Neural progenitor cell (in vitro differentiated cells): ENCODE data around the gene CDH13. TPM values are rescaled to one million over a fixed set of nuclear protein-coding genes. Genes with fewer than 3 reads are reported as not detected.

Experiments
- DNase-seq: peaks from one replicate; pipeline ENCODE4 v3.0.0-alpha.2; 2016; ENCODE audit warnings: low spot score
- H2AFZ ChIP-seq: fragments of 200-600 bp; sonication (generic); replicated peaks from 2 replicates; pipeline ENCODE4 v1.6.1; 2016; ENCODE audit warnings: antibody characterized with exemption
- H3F3A ChIP-seq: fragments of 200-600 bp; sonication (generic); 2 replicates; pipeline ENCODE4 v1.6.1; 2016; ENCODE audit warnings: antibody characterized with exemption, low read depth
- H3K27ac ChIP-seq: fragments of 200-600 bp; sonication (generic); 2 replicates; pipeline ENCODE4 v1.5.1; 2016; ENCODE audit warnings: mild to moderate bottlenecking
- H3K27me3 ChIP-seq: fragments of 200-600 bp; sonication (generic); 2 replicates; pipeline ENCODE4 v1.6.1; 2016; ENCODE audit warnings: mild to moderate bottlenecking, moderate library complexity
- H3K36me3 ChIP-seq: fragments of 200-600 bp; sonication (generic); 2 replicates; pipeline ENCODE4 v1.5.1; 2016
- H3K4me1 ChIP-seq: fragments of 200-600 bp; sonication (generic); 2 replicates; pipeline ENCODE4 v1.6.1; 2016; ENCODE audit warnings: mixed run types
- H3K4me2 ChIP-seq: fragments of 200-600 bp; sonication (generic); 2 replicates; pipeline ENCODE4 v1.6.1; 2016
- H3K4me3 ChIP-seq: fragments of 200-600 bp; sonication (generic); 2 replicates; pipeline ENCODE4 v1.5.1; 2016
- H3K79me2 ChIP-seq: fragments of 200-600 bp; sonication (generic); 2 replicates; pipeline ENCODE4 v1.6.1; 2016; ENCODE audit warnings: low read depth
- H3K9ac ChIP-seq: fragments of 200-600 bp; sonication (generic); 2 replicates; pipeline ENCODE4 v1.6.1; 2016
- H3K9me3 ChIP-seq: fragments of 200-600 bp; sonication (generic); 2 replicates; pipeline ENCODE4 v1.5.1; 2016; ENCODE audit warnings: low read depth
- H4K20me1 ChIP-seq: fragments of 200-600 bp; sonication (generic); 2 replicates; pipeline ENCODE4 v1.6.1; 2016; ENCODE audit warnings: low read depth
- H3K27ac Mint-ChIP-seq: 3 replicates; pipeline ENCODE4 v1.8.0; 2021; ENCODE audit warnings: mixed read lengths
- H3K27me3 Mint-ChIP-seq: 2 replicates; pipeline ENCODE4 v1.8.0; 2022; ENCODE audit warnings: low read depth, mild to moderate bottlenecking, inconsistent platforms, moderate library complexity, mixed read lengths; ENCODE audit not compliant: insufficient read depth
- H3K36me3 Mint-ChIP-seq: 3 replicates; pipeline ENCODE4 v1.8.0; 2021; ENCODE audit warnings: mixed read lengths
- H3K4me1 Mint-ChIP-seq: 3 replicates; pipeline ENCODE4 v1.8.0; 2021; ENCODE audit warnings: mixed read lengths
- H3K4me3 Mint-ChIP-seq: 3 replicates; pipeline ENCODE4 v1.8.0; 2021; ENCODE audit warnings: mild to moderate bottlenecking, moderate library complexity, mixed read lengths
- H3K9me3 Mint-ChIP-seq: 3 replicates; pipeline ENCODE4 v1.8.0; 2020; ENCODE audit warnings: mixed read lengths
- EZH2 ChIP-seq: fragments of 200-600 bp; sonication (generic); IDR thresholded peaks from 2 replicates; pipeline ENCODE4 v1.6.1; 2017; ENCODE audit warnings: antibody characterized with exemption, mild to moderate bottlenecking, moderate library complexity
- EZH2phosphoT487 ChIP-seq: fragments of 200-600 bp; sonication (generic); IDR thresholded peaks from 2 replicates; pipeline ENCODE4 v1.6.1; 2017; ENCODE audit warnings: antibody characterized with exemption
- total RNA-seq: library from RNA; depleted of rRNA; stranded (reverse); fragments of >200 nt; gene quantifications from 2 replicates; pipeline ENCODE4 v1.2.3, GENCODE V29; 2015; ENCODE audit warnings: low replicate concordance
- TF ChIP-seq, protein P1 (sequence below): fragments of 200-600 bp; sonication (generic); IDR thresholded peaks from 2 replicates; pipeline ENCODE4 v1.5.1; 2017; ENCODE audit warnings: antibody characterized with exemption, mild to moderate bottlenecking

CDH13 gene
- total RNA-seq, 1 donor from 2014 or later: 3.0 TPM

DNA sequence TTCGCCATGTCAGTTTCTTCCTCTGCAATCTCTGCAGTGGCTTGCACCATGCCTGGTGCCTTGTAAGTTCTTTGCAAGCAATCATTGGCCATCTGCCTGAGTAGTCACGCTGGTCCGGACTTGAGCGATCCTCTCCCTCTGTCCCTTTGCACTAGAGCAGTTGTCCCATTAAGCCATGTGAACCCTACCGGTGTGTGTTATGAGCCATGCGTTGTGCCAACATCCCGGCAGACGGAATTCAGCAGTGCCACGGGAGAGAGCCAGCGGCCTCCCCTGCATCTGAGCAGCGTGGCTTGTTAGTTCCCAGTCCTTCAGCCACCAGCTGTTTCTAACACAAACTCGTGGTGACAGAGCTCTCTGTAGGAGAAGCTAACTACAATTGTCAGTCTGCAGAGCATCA lies 905.9 kb downstream of the CDH13 start:
- Mint-ChIP-seq H3K9me3 (no peaks in the 10 kb centered on the region), H3K4me1 (no peaks in the 10 kb centered on the region), H3K4me3 (no peak overlapping the region), H3K36me3 (no peaks in the 10 kb centered on the region), H3K27ac (no peak overlapping the region), H3K27me3 (no peaks in the 10 kb centered on the region)
- Histone ChIP-seq H3K4me3 (no peak overlapping the region), H4K20me1 (no peaks in the 10 kb centered on the region), H3K27ac (no peak overlapping the region), H3F3A (no peaks in the 10 kb centered on the region), H2AFZ (no peak overlapping the region), H3K36me3 (no peaks in the 10 kb centered on the region), H3K4me1 (no peaks in the 10 kb centered on the region), H3K4me2 (no peak overlapping the region), H3K27me3 (no peaks in the 10 kb centered on the region), H3K79me2 (no peaks in the 10 kb centered on the region), H3K9ac (no peak overlapping the region), H3K9me3 (no peaks in the 10 kb centered on the region)
- no peak for DNase-seq
- TF ChIP-seq, protein P1, sequence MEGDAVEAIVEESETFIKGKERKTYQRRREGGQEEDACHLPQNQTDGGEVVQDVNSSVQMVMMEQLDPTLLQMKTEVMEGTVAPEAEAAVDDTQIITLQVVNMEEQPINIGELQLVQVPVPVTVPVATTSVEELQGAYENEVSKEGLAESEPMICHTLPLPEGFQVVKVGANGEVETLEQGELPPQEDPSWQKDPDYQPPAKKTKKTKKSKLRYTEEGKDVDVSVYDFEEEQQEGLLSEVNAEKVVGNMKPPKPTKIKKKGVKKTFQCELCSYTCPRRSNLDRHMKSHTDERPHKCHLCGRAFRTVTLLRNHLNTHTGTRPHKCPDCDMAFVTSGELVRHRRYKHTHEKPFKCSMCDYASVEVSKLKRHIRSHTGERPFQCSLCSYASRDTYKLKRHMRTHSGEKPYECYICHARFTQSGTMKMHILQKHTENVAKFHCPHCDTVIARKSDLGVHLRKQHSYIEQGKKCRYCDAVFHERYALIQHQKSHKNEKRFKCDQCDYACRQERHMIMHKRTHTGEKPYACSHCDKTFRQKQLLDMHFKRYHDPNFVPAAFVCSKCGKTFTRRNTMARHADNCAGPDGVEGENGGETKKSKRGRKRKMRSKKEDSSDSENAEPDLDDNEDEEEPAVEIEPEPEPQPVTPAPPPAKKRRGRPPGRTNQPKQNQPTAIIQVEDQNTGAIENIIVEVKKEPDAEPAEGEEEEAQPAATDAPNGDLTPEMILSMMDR: no peak
- TF ChIP-seq EZH2 (no peak), EZH2phosphoT487 (no peak)

DNA sequence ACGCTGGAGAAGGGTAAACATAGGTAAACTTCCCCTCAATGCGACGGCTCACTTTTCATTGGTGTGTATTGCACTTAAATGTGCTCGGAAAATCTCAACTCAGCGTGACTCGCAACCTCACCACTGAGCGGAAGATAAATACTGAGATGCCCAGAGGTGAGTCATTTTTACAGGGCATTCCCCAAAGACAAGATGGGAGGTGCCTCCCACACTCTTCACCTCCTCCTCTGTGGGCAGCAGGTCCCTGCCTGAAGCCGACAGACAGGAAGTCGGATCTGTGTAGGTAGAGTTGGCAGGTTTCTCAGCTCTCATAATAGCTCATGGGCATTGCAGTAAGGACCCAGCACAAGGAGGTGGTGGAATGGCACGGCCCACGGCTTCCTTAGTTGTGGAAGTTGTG lies 906.4 kb downstream of the CDH13 start:
- Histone ChIP-seq H3K79me2 (no peaks in the 10 kb centered on the region), H3K4me2 (no peak overlapping the region), H3K4me1 (no peaks in the 10 kb centered on the region), H3F3A (no peaks in the 10 kb centered on the region), H2AFZ (no peak overlapping the region), H3K9me3 (no peaks in the 10 kb centered on the region), H3K9ac (no peak overlapping the region), H3K27ac (no peak overlapping the region), H3K27me3 (no peaks in the 10 kb centered on the region), H3K36me3 (no peaks in the 10 kb centered on the region), H4K20me1 (no peaks in the 10 kb centered on the region), H3K4me3 (no peak overlapping the region)
- no peak overlapping the region for H3K27ac Mint-ChIP-seq
- H3K27me3 Mint-ChIP-seq: no peaks in the 10 kb centered on the region
- no peaks in the 10 kb centered on the region for H3K9me3 Mint-ChIP-seq
- DNase-seq: no peak
- H3K36me3 Mint-ChIP-seq: no peaks in the 10 kb centered on the region
- no peak overlapping the region for H3K4me3 Mint-ChIP-seq
- H3K4me1 Mint-ChIP-seq: no peaks in the 10 kb centered on the region
- TF ChIP-seq, protein P1: no peak
- no peak for TF ChIP-seq EZH2phosphoT487
- no peak for TF ChIP-seq EZH2

DNA sequence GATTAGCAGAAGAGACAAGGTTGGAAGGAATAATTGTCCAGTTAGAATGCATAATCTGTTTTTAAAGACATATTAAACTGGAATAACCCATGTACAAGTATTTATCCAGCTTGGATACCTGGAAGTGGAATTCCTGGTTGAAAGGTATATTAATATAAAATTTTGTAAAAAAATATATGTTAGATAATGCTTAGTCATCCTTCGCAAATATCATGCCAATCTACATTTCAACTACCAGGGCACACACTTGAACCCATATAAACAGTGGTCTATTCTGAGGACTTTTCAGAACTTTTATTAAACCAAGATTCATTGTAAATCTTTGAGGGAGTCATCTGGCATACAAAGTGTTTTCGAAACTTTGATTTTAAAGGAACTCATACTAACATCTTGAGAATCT lies 911.9 kb downstream of the CDH13 start:
- no peaks in the 10 kb centered on the region for H3K4me1 ChIP-seq
- no peak overlapping the region for H3K4me2 ChIP-seq
- H3K4me3 ChIP-seq: no peak overlapping the region
- no peaks in the 10 kb centered on the region for H3F3A ChIP-seq
- no peaks in the 10 kb centered on the region for H3K9me3 ChIP-seq
- TF ChIP-seq, protein P1: no peak
- no peak for TF ChIP-seq EZH2
- TF ChIP-seq EZH2phosphoT487: no peak
- H4K20me1 ChIP-seq: no peaks in the 10 kb centered on the region
- no peak overlapping the region for H3K4me3 Mint-ChIP-seq
- H3K9me3 Mint-ChIP-seq: no peaks in the 10 kb centered on the region
- no peak overlapping the region for H3K27ac Mint-ChIP-seq
- no peaks in the 10 kb centered on the region for H3K79me2 ChIP-seq
- H3K27me3 Mint-ChIP-seq: no peaks in the 10 kb centered on the region
- no peak overlapping the region for H3K9ac ChIP-seq
- H2AFZ ChIP-seq: no peak overlapping the region
- no peak overlapping the region for H3K27ac ChIP-seq
- DNase-seq: no peak
- no peaks in the 10 kb centered on the region for H3K4me1 Mint-ChIP-seq
- H3K27me3 ChIP-seq: no peaks in the 10 kb centered on the region
- no peaks in the 10 kb centered on the region for H3K36me3 Mint-ChIP-seq
- H3K36me3 ChIP-seq: no peaks in the 10 kb centered on the region
